HG02943 (cell line): Measurements from ENCODE around the gene NOTCH1.

Experiments used
- ATAC-seq: cut with Tn5 transposase; IDR thresholded peaks from one replicate; pipeline ENCODE4 v1.9.1; 2021; ENCODE audit warnings: mild to moderate bottlenecking, low read depth, moderate library complexity; ENCODE audit not compliant: unreplicated experiment

The NOTCH1 gene

DNA sequence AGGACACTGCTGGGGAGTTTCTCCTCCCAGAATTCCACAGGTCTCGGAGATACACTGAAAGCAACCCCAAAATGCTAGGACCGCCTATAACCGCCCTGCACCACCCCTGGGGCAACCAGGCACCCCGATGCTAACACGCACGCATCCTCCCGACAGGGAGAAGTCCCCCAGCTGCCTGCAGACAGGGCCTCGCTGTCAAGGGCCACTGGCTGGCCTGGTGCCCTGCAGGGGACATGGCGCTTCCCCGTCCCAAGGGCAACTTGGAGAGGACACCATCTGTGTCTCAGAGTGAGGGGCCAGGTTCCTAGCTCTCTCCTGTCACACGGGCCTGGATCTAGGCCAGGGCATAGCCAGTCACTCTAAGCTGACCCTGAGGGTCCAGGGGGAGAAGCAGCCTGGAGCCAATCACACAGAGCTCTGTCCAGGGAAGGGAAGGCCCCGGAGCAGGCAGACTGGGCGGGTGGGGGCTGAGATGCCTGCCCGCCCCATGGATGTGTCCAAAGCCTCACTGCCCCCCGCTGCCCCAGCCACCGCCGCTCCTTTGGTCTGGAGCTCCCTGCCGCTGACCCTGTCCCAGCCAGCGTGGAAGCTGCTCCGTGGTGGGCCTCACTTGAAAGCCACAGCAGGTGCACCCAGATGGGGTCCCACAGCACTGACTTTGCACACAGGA lies 9.7 kb downstream of the NOTCH1 start:
- no peak for ATAC-seq

DNA sequence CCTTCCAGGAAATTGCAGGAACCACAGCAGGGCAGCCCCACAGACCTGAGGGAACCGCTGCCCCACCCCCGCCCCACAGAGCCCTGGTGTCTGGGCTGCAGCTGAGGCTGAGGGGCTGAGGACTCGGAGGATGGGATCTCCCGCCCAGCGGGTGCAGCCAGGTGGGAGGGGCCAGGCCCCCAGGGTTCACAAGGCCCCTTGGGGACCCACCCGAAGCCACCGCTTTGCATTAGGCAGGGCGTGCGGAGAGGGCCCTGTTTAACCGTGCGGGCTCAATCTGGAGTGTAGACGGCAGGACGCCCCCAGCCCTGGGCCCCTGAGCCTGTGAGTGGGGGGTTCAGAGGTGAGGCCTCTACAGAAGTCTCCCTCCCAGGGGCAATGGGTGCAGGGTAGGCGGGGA lies 10.8 kb downstream of the NOTCH1 start:
- no peak for ATAC-seq

DNA sequence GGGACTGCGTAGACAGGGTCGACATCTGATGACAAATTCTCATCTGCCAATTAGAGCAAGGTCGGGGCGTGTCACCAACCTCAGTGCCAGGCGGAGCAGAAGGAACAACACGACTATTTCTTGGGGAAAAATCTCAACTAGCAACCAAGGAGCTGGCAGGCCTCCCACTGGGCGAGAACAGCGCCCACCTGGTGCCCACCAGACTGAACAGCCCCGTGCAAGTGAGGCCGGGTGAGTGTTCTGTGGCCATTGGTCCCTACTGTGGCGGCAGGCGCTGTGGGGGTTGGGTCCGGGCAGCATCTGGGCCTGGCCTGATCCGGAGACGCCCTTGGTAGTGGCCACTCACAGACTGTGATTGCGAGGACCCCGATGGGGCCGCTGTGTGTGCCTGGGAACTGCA lies 11.5 kb downstream of the NOTCH1 start:
- no peak for ATAC-seq

DNA sequence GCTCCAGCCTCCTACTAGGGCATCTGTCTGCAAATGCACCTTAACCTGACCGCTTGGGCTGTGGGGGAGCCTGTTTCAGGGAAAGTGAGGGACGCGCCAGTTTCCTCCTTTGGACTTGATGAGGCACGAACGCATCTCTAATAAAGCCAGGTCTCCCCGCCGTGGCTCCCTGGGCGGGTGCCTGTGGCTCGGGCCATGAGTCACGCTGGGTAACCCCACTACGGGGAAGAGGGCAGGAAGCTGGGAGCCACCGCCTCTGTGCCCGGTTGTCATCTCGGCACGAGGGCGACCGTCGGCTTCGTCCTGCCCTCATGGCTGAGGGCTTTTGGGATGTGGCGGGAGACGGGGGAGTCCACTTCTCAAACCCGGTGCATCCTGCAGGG lies 12.1 kb downstream of the NOTCH1 start:
- ATAC-seq = no peak

DNA sequence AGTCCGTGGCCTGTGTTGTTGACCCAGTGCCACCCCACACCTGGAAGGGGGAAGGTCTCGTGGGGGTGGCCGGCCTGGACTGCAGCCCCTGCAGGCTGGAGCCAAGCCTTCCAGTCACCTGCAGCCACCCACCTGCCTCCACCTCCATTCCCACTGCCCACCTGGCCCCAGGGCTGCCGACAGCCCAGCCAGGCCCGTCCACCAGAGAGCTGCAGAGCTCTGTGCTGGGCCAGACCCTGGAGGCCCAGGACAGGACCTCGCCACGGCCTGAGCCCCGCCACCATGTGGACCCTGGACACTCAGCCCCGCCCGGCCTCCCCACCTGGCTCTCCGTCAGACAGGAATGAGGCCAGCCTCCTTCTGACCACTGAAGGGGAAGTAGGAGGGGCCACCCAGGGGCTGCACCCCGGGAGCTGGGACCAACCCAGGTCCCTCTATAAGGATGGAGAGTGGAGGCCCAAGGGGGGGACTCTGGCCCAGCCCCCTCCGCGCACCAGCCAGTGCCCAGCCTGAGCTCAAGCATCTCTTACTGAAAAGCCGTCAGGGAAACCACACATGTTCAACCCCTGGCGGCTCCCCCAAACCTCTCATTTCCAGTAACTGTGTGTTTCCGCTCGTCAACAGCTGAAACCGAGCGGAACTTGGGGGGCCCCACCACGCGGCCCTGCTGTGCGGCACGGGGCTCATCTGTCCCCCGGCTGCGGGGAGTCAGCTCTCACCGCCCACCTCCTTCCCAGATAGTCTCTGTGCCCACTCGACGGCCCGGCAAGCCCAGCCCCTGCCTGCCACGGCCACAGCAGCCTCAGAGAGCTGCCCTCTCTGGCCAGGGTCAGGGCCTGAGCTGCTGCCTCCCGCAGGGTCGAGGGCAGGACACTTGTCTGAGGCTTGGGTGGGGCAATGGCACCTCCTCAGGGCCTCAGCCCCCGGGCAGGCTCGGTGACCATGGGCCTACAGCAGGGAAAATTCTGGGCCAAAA lies 12.8 kb downstream of the NOTCH1 start:
- ATAC-seq = no peak

DNA sequence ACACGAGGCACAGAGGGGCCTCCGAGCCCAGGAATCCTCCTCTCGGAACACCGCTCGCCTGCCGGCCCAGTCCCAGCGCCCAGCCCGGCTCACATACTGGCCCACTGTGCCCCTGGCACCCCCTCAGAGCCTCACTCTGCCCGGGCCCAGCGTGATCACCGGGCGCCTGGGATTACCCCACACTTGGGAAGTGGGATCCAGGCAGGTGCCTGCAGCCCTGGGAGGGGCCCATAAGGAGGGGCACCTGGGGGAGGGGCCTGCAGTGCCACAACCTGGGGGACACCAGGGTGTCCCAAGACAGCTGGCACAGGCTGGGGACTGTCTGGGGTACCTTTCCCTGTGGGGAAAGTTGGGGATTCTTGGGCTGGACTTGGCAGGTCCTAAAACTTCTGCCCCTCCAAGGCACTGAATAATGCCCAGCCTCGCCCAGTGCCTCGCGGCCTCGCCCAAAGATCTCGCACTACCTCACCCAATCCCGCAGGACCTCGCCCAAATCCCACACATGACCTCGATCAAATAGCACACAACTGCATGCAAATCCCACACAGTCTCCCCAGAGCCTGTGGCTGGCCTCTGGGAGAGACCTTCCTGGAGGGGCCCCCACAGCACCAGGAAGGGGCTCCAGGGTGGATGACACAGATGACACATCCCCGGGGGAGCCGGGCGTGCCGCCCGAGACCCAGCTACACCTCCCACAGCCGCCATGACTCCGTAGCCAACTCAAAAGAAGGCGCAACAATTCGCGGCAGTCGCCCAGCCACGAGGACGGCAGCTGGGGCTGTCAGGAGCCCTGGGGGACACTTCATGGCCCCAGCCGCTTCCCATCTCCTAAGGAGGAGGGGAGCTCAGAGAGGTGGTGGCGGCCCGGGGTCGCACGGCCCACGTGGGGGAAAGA lies 13.7 kb downstream of the NOTCH1 start:
- ATAC-seq = no peak

DNA sequence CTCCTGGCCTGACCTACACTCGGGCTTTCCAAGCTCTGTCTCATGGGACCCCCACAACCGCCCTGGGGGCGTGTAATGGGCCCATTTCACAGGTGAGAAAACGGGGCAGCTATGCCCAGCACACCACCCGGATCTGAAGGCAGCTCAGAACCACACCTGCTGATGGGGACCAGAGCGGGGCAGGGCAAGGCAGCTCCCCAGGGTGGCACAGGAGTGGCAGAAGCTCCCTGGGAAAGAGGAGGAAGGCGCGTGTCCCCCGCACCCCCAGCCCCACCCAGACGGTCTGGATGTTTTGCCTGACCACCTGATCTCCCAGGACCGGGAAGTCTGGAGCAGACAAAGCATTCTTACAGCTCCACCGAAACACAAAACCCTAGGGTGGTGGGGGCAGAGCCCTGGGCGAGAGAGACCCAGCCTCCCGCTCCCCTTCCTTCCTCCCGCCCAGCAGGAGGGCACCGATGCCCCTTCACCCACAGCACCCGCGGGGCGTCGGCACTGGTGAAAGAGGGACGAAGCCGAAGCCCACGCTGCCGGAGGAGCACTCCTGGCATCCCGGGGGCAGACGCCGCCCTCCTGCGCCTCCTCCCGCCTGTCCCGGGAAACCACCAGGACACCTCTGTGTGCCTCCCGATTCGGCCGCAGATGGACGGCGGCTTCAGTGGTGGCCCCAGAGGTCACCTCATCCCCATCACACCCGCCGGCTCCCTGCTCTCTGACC lies 14.5 kb downstream of the NOTCH1 start:
- ATAC-seq = no peak

DNA sequence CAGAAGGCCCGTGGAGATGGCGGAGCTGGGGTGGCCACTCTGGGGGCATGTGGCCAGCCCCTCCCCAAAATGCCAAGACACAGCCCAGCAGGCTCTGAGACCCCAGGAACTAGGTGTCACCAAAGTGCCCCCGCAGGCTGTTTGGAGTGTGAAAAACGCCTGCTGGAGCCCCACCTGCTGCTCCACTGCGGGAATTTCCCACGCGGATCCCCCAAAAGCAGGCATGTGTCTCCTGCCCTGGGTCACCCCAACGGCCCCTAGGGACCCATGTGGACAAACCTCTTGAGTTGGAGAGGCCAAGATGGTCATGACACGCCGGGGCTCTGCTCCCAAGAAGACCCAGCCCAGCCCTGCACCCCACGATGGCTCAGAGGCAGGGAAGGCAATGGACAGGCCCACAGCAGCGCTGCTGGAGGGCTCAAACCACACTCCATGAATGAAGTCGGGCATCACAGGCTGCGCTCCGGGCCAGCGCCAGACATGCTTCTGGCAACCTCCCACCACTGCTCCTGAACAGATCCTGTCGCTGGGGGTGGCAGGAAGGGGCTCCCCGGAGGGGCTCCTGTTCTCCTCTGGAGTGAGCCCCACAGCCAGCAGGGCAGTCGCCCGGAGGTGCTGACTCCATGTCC lies 15.3 kb downstream of the NOTCH1 start:
- ATAC-seq = no peak

DNA sequence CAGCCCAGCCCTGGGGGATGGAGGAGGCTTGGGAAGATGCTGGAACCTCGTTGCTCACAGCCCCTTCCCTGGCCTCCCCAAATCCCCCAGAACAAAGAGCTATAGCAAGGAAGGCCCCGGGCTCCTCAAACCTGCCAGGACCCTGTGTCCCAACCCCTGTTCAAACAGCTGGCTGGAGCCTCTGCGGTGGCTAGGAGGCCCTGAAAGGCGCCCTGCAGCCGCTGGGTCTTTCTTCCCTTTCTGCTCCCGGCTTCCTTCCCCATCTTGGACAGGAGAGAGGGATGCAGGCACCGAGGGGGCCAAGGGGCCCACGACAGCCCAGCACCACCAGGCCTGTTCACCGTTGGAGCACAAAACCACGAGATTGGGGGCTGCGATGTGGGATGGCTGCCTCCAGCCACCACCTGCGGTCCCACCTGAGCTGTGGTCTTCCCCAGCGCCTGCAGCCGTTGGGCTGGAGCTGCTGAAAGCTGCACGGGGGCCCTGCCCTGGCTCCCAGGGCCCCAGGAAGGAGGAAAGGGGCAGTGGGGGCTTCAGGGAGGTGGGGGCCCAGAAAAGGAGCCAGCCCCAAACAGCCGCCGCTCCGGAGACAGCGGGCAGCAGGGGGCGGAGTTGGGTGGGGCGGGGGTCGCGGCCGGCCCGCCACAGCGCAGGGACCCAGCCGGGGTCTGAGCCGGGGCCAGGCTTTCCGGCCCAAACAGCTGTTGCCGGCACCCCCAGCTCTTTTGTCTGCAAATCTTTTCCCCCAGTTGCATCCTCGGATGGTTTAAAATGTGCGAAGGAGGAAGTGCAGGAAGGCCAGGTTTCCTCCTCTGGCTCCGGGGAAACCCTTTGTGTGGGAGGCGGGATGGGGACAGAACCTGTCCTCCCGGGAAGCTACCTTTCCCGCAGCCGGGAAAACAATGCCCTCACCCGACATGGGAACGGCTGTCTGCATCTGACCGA lies 16.1 kb downstream of the NOTCH1 start:
- no peak for ATAC-seq

DNA sequence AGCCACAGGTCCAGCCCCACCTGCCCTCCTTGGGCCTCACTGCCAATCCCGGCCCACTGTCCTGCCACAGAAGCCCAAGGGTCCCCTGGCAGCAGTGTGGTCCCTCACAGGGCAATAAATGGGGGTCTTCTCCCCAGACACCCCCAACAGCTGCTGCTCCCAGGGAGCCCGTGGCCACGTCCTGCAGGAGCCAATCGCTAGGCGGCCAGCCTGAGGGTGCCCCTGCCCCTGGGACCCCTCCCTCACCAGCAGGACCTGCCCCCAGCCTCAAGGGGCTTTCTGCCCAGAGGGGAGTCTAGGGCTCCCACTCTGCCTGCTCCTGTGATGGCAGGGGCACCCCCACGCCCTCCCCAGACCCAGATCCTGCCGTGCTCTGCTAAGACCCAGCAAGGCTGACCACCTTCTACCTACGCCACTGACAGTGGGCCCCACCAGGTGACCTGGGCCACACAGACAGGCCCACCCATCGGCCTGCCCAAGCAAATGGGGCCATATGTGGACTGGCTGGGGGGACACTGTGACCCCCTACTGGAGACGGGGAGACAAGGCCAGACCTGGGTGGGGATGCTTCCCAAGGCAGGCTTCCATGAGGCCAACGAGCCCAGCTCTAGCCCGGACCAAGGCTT lies 17.0 kb downstream of the NOTCH1 start:
- no peak for ATAC-seq

DNA sequence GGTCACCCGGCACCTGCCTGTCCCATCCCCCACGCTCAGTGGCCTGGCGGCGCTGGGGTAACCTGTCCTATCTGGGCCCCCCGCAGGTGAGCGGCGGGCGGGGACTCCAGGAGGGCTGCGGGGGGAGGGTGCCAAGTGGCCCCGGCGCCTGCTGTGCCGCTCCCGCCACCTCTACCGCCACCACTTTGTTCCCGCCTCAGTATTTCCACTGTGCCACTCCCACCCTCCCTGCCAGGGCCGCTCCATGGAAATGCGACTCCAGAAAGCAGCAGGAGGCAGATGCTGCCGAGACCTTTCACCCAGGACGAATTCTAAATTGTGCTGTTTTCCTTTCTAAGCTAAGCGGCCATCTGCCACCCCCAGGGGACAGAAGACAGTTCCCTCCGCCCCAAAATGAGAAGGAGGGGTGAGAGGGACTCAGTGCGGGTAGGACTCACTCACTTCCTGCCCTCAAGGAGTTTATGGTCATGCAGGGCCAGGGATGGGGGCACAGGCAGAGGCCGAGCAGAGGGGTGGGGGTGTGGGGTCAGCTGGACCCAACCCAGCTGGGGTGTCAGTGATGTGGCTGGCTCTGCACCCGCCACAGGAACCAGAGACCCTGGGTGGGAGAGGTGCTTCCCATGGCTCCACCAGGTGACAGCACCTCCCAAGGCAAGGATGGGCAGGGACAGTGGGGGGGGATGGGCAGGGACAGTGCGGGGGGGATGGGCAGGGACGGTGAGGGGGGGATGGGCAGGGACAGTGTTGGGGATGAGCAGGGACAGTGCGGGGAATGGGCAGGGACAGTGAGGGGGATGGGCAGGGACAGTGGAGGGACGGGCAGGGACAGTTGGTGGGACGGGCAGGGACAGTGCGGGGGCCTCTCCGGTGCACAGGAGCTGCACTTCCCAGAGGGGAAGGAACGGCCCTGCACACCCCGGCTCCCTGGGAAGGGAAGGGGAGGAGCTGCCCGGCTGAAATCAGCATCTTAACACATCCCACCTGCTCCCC lies 17.8 kb downstream of the NOTCH1 start:
- no peak for ATAC-seq

DNA sequence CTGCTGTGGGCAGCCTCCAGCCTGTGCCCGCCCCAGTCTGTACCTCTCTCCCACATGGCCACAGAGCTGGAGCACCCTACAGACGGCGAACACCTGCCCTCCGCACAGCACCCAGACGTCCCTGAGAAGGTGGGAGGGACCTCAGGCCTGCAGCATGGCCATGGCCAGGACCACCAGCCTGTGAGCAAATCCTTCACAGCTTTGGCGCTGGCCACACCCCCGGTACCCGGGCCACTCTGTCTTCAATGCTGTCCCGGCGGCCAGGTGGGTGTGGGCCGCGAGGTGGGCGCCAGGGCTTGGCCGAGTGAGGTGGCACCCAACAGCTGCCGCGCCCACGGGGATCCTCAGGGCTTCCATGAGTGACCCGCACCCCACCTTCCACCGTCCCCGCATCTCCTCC lies 18.7 kb downstream of the NOTCH1 start:
- ATAC-seq = no peak

DNA sequence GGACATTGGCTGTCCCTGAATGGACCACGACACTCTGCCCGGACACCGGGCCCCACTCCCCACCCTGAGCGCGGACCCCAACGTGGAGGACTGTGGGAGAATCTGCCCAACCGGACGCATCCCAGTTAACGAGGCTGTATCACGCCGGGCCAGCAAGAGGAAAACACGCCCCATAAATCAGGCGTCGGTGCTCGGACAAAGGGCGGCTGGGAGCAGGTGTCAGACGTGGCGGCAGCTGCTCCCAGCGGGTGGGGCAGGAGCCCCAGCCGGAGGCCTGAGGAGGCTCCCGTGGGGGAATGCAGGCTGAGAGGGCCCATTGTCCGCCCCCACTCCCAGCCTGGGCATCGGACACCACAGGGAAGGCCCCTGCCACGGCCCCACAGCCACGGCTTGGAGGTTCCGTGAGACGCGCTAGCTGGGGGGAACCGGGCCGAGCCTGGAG lies 19.2 kb downstream of the NOTCH1 start:
- no peak for ATAC-seq

DNA sequence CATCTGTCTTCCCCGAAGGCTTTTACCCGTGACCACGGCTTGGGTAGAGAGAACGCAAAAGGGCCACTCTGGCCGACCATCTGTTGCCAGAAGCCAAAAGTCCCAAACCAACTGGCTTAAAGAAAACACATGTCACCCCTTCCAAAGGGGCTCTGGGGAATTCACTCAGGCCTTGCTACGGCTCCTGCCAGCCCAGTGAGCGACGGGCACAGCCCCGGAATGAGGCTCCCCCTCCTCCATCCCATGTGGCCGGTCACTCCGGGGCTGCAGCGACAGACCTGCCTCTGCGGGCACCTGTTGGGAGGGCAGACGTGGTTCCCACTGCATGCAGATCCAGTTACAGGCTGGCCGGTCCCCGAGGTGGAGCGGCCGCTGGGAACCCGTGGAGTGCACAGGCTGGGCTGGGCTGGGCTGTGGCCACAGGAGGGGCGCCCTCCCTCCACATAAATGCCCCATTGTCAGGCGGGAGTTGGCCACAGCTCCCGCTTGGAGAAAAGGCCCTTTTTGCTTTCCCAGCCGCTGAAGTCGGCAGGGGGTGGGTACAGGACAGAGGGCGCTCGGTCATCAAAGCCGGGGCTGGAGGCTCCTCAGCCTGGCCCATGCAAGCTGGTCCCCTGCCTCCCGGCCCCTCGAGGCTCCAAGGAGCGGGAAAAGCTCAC lies 19.9 kb downstream of the NOTCH1 start:
- no peak for ATAC-seq

DNA sequence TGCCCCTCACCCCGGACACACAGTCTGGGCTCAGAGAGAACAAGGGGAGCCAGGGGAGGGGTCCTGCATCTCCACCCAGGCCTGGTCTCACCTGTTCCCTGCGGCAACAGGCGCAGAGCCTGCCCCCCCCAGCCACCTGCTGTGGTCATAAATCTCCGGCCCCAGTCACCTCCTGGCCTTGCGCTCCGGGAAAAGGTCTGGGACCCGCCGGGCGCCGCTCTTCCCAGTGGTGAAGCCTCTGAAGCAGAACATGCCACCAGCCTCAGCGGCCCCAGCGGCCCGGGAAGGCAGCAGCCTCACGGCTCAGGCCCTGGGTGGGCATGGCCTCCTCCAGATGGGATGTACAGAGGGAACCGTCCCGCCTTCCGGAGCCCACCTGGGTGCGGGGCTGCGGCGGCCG lies 20.6 kb downstream of the NOTCH1 start:
- ATAC-seq = no peak
